ENCODE data around the gene ARPC5. TPM values are rescaled to one million over a fixed set of nuclear protein-coding genes. Genes with fewer than 3 reads are reported as not detected.

ARPC5 gene
- total RNA-seq, 3 donors from 2014 or later (not counting 1 experiment from before 2014, with no cell fraction given) = 103 to 120 (median 113) TPM

DNA sequence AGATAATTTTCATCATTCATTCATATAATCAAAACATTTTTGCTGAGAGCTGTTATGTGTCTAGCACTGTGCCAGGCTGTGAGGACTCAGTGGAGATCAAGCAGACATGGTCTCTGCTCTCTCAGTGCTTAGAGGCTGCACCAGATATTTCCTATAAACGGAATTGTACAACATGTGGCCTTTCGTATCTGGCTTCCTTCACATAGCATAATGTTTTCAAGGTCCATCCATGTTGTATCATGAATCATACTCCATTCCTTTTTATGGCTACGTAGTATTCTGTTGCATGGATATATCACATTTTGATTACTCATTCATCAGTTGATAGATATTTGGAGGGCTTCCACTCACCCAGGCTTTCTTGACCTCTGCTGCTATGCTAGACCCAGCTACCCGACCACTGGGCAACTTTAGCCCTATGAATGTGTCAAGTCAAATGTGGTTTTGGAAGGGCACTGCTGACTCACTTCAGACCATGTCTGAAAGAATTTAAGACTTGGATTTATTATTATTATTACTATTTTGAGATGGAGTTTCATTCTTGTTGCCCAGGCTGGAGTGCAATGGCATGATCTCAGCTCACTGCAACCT lies 63.8 kb downstream of the ARPC5 start:
- Histone ChIP-seq H3K9me3 (ENCODE audit: control insufficient read depth, insufficient read depth, low read length) (no peaks in the 10 kb centered on the region), H3K4me1 (ENCODE audit: control insufficient read depth, insufficient read depth, low read length) (peaks cover 14% of the 10 kb centered on the region), H3K4me3 (ENCODE audit: low read length) (no peak overlapping the region), H3K27me3 (ENCODE audit: control insufficient read depth, insufficient read depth, low read length) (no peaks in the 10 kb centered on the region), H3K36me3 (ENCODE audit: control insufficient read depth, insufficient read depth, low read length) (no peaks in the 10 kb centered on the region), H3K27ac (ENCODE audit: low read length) (no peak overlapping the region)
- no peak overlapping the region for H3K27ac Mint-ChIP-seq
- H3K4me3 Mint-ChIP-seq = no peak overlapping the region
- WGBS (ENCODE audit: insufficient coverage) = 92% methylated on average over 3 of the region's 4 CpGs
- intact Hi-C loops (cut with micrococcal nuclease) = no loop called here
- H3K9me3 Mint-ChIP-seq = no peaks in the 10 kb centered on the region
- DNase-seq = no peak
- peaks cover 0 to 4% of the 10 kb centered on the region in 2 donors for H3K4me1 Mint-ChIP-seq
- TF ChIP-seq, protein P1, sequence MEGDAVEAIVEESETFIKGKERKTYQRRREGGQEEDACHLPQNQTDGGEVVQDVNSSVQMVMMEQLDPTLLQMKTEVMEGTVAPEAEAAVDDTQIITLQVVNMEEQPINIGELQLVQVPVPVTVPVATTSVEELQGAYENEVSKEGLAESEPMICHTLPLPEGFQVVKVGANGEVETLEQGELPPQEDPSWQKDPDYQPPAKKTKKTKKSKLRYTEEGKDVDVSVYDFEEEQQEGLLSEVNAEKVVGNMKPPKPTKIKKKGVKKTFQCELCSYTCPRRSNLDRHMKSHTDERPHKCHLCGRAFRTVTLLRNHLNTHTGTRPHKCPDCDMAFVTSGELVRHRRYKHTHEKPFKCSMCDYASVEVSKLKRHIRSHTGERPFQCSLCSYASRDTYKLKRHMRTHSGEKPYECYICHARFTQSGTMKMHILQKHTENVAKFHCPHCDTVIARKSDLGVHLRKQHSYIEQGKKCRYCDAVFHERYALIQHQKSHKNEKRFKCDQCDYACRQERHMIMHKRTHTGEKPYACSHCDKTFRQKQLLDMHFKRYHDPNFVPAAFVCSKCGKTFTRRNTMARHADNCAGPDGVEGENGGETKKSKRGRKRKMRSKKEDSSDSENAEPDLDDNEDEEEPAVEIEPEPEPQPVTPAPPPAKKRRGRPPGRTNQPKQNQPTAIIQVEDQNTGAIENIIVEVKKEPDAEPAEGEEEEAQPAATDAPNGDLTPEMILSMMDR (IDR thresholded peaks at IDR 0.05) = no peak
- no peaks in the 10 kb centered on the region for H3K36me3 Mint-ChIP-seq
- H3K27me3 Mint-ChIP-seq (ENCODE audit: low read depth in 2 of 2) = peaks cover 0 to 5% of the 10 kb centered on the region in 2 donors
- ATAC-seq = no peak

Other genes with a start within 250 kb of the ARPC5 start
- gene NMNAT2, start 217.4 kb downstream of the ARPC5 start, total RNA-seq = not detected
- 10 to 100 TPM; 56.5 to 78.5 (median 75.6) TPM for gene SMG7, start 163.3 kb downstream of the ARPC5 start, total RNA-seq
- gene NCF2, start 45.3 kb downstream of the ARPC5 start, total RNA-seq = 10 to 100 TPM; 10.4 to 21.7 (median 14.8) TPM
- not detected for gene APOBEC4, start 17.5 kb upstream of the ARPC5 start, total RNA-seq
- under 1 TPM; 0.16 to 0.52 (median 0.40) TPM for gene RGL1, start 169.3 kb upstream of the ARPC5 start, total RNA-seq

Data from natural killer cell (primary cell).